GM12878 (cell line): ENCODE measurements around the gene CAPN7. TPM values are rescaled to one million over a fixed set of nuclear protein-coding genes. Genes with fewer than 3 reads are reported as not detected.

Experiments
- BHLHE40 ChIP-seq, 2 experiments: fragments of 450-650 bp in 1 of 2; IDR thresholded peaks; 2 replicates each; pipeline ENCODE4 v1.6.1; 2011 to 2017; ENCODE audit warnings: low read depth in 2 of 2, borderline replicate concordance in 1 of 2, improper control_type of control experiment in 1 of 2, low read length in 1 of 2, mild to moderate bottlenecking in 1 of 2
- BRCA1 ChIP-seq: IDR thresholded peaks from 2 replicates; pipeline ENCODE4 v1.6.1; 2011; ENCODE audit warnings: low read depth, low read length, improper control_type of control experiment
- CBX3 ChIP-seq: fragments of 200-600 bp; sonication (generic); IDR thresholded peaks from 2 replicates; pipeline ENCODE4 v1.6.1; 2016; ENCODE audit warnings: low read depth, borderline replicate concordance
- CBX5 ChIP-seq: sonication (generic); IDR thresholded peaks from 2 replicates; pipeline ENCODE4 v1.6.1; 2016; ENCODE audit warnings: low read depth, moderate library complexity, mild to moderate bottlenecking, inconsistent platforms
- DPF2 ChIP-seq: fragments of 450-650 bp; IDR thresholded peaks from 2 replicates; pipeline ENCODE4 v1.6.1; 2017; ENCODE audit warnings: mild to moderate bottlenecking
- FOXM1 ChIP-seq: IDR thresholded peaks from 2 replicates; pipeline ENCODE4 v1.6.1; 2012; ENCODE audit warnings: low read depth, mild to moderate bottlenecking, inconsistent platforms, low read length, moderate library complexity
- HDAC6 ChIP-seq: fragments of 200-600 bp; sonication (generic); IDR thresholded peaks from one replicate; pipeline ENCODE4 v1.8.0; 2017; ENCODE audit warnings: antibody characterized with exemption; ENCODE audit not compliant: unreplicated experiment
- IKZF1 ChIP-seq: fragments of 450-650 bp; conservative IDR thresholded peaks from 2 replicates; pipeline ENCODE4 v1.6.1; 2017; ENCODE audit warnings: antibody characterized with exemption, mild to moderate bottlenecking
- IKZF2 ChIP-seq, 2 experiments: fragments of 450-650 bp; IDR thresholded peaks; 2 replicates each; pipeline ENCODE4 v1.6.1; 2017; ENCODE audit warnings: mild to moderate bottlenecking in 2 of 2, moderate library complexity in 2 of 2
- IRF4 ChIP-seq: IDR thresholded peaks from 2 replicates; pipeline ENCODE4 v1.6.1; 2011; ENCODE audit warnings: low read depth, low read length
- JUNB ChIP-seq: IDR thresholded peaks from 2 replicates; pipeline ENCODE4 v1.6.1; 2016; ENCODE audit warnings: antibody characterized with exemption, mild to moderate bottlenecking
- KDM1A ChIP-seq: fragments of 200-600 bp; sonication (generic); IDR thresholded peaks from 2 replicates; pipeline ENCODE4 v1.6.1; 2016; ENCODE audit warnings: borderline replicate concordance
- MAX ChIP-seq: IDR thresholded peaks from 2 replicates; pipeline ENCODE4 v1.6.1; 2012; ENCODE audit warnings: low read depth, low read length, improper control_type of control experiment
- MTA2 ChIP-seq: fragments of 450-650 bp; IDR thresholded peaks from 2 replicates; pipeline ENCODE4 v1.6.1; 2016; ENCODE audit warnings: low read depth, mild to moderate bottlenecking, moderate library complexity
- NFIC ChIP-seq: IDR thresholded peaks from 2 replicates; pipeline ENCODE4 v1.6.1; 2012; ENCODE audit warnings: low read depth, mild to moderate bottlenecking, inconsistent platforms, low read length, moderate library complexity
- NFXL1 ChIP-seq: fragments of 450-650 bp; IDR thresholded peaks from 2 replicates; pipeline ENCODE4 v1.6.1; 2017; ENCODE audit warnings: antibody characterized with exemption, mild to moderate bottlenecking, borderline replicate concordance
- RAD21 ChIP-seq: IDR thresholded peaks from 2 replicates; pipeline ENCODE4 v1.6.1; 2011; ENCODE audit warnings: mild to moderate bottlenecking, low read depth, low read length, moderate library complexity; ENCODE audit not compliant: insufficient read depth
- RBBP5 ChIP-seq: fragments of 200-600 bp; sonication (generic); conservative IDR thresholded peaks from 2 replicates; pipeline ENCODE4 v1.6.1; 2016
- RELB ChIP-seq: fragments of 450-650 bp; IDR thresholded peaks from 2 replicates; pipeline ENCODE4 v1.6.1; 2017; ENCODE audit warnings: low read depth, mild to moderate bottlenecking, moderate library complexity
- SREBF2 ChIP-seq: IDR thresholded peaks from 2 replicates; pipeline ENCODE4 v1.6.1; 2012; ENCODE audit warnings: mild to moderate bottlenecking, low read length
- SRF ChIP-seq, 2 experiments: IDR thresholded peaks; 2 replicates each; pipeline ENCODE4 v1.6.1; 2011; ENCODE audit warnings: low read depth in 2 of 2, low read length in 2 of 2, mild to moderate bottlenecking in 1 of 2, moderate library complexity in 1 of 2
- SUZ12 ChIP-seq: fragments of 200-600 bp; sonication (generic); IDR thresholded peaks from one replicate; pipeline ENCODE4 v1.6.1; 2018; ENCODE audit warnings: antibody characterized with exemption, mild to moderate bottlenecking; ENCODE audit not compliant: unreplicated experiment
- TAF1 ChIP-seq: IDR thresholded peaks from 2 replicates; pipeline ENCODE4 v1.6.1; 2011; ENCODE audit warnings: mild to moderate bottlenecking, low read depth, low read length, borderline replicate concordance
- TBL1XR1 ChIP-seq: IDR thresholded peaks from 2 replicates; pipeline ENCODE4 v1.6.1; 2012; ENCODE audit warnings: low read depth, low read length, improper control_type of control experiment
- TCF12 ChIP-seq: IDR thresholded peaks from 2 replicates; pipeline ENCODE4 v1.6.1; 2011; ENCODE audit warnings: low read depth, mild to moderate bottlenecking, low read length
- TCF3 ChIP-seq: IDR thresholded peaks from 2 replicates; pipeline ENCODE4 v1.6.1; 2012; ENCODE audit warnings: low read depth, mild to moderate bottlenecking, low read length, borderline replicate concordance; ENCODE audit not compliant: insufficient read depth
- ZNF592 ChIP-seq: fragments of 450-650 bp; IDR thresholded peaks from 2 replicates; pipeline ENCODE4 v1.6.1; 2017; ENCODE audit warnings: mild to moderate bottlenecking, moderate library complexity
- ZNF622 ChIP-seq: fragments of 450-650 bp; IDR thresholded peaks from 2 replicates; pipeline ENCODE4 v1.6.1; 2017; ENCODE audit warnings: mild to moderate bottlenecking, inconsistent platforms
- polyA plus RNA-seq, 11 experiments: library from polyadenylated mRNA; depleted of rRNA in 4 of 11; unstranded in 6 of 11; stranded (reverse) in 5 of 11; fragments of >200 nt; fragmentation: Nextera tagmentation in 4 of 11; fragmentation: Illumina TruSeq in 1 of 11; extraction: Ambion mirVana in 4 of 11; extraction: Trizol in 1 of 11; gene quantifications; 1 replicate in 1 of 11; 2 replicates in 10 of 11; pipeline versions ENCODE4 v1.2.1 to v1.2.3, GENCODE V29; 2011 to 2016; ENCODE audit warnings: inconsistent platforms in 2 of 11, missing spikeins in 2 of 11, low read depth in 1 of 11
- total RNA-seq, 4 experiments: library from RNA; depleted of rRNA in 3 of 4; stranded (reverse); fragments of >200 nt in 3 of 4; fragmentation: Illumina TruSeq in 1 of 4; extraction: Trizol in 1 of 4; gene quantifications; 2 replicates each; pipeline versions ENCODE4 v1.2.1 to v1.2.3, GENCODE V29; 2013 to 2021

CAPN7 gene
- total and polyA plus RNA-seq, 10 of the 15 experiments (the other 5 are each of a cell fraction or from before 2014, with no cell fraction given): 5.3 to 27.0 (median 18.2) TPM

GRCh38 chr3:15205934-15206661 is at the start of gene CAPN7 (continued):
- TF ChIP-seq ZNF622 (no peak), TCF12 (peak; percentile 77), RBBP5 (no peak), IRF4 (no peak), HDAC6 (no peak), NFXL1 (no peak), TCF3 (peak; percentile 90), KDM1A (no peak), SUZ12 (no peak), BRCA1 (peak; percentile 59), SRF (IDR thresholded peaks at IDR 0.05; ENCODE audit: low read depth in 2 of 2, low read length in 2 of 2) (no peak), IKZF1 (peak; percentile 89), FOXM1 (no peak), RAD21 (no peak), ZNF592 (no peak), IKZF2 (IDR thresholded peaks at IDR 0.05) (peak in 1 of 2 experiments; percentile 5; a peak in 1 of 4 replicates), BHLHE40 (IDR thresholded peaks at IDR 0.05; ENCODE audit: borderline replicate concordance in 1 of 2, low read depth in 2 of 2, low read length in 1 of 2) (peak; percentile 96 to 99), MTA2 (no peak; the same call in 1 of the 2 replicates), TBL1XR1 (no peak), RELB (no peak), JUNB (no peak), DPF2 (peak; percentile 69), MAX (peak; percentile 86), SREBF2 (no peak), CBX3 (no peak), TAF1 (0 out of 2 replicates have a peak, but pooled peaks have one; percentile 61), NFIC (no peak), CBX5 (no peak)
